NB4 (cell line): Measurements from ENCODE around the gene CTBP2.

ENCODE experiments used
- DNase-seq: peaks from one replicate; pipeline ENCODE4 v3.0.0; 2010; ENCODE audit warnings: low read depth
- H3K4me3 ChIP-seq: one replicate; pipeline ENCODE4 v1.5.1; 2011; ENCODE audit warnings: mild to moderate bottlenecking, low read depth, low read length, moderate library complexity
- CTCF ChIP-seq: IDR thresholded peaks from one replicate; pipeline ENCODE4 v1.5.1; 2012; ENCODE audit warnings: low read depth, low read length
- MAX ChIP-seq: IDR thresholded peaks from 2 replicates; pipeline ENCODE4 v1.6.1; 2011; ENCODE audit warnings: low read depth, low read length
- MYC ChIP-seq: IDR thresholded peaks from 2 replicates; pipeline ENCODE4 v1.6.1; 2011; ENCODE audit warnings: low read depth, low read length
- POLR2A ChIP-seq: IDR thresholded peaks from 2 replicates; pipeline ENCODE4 v1.6.1; 2011; ENCODE audit warnings: mild to moderate bottlenecking; ENCODE audit not compliant: insufficient read length; ENCODE audit errors: extremely low read depth

The CTBP2 gene

GRCh38 chr10:125134483-125134848 lies 25.9 kb downstream of the CTBP2 start:
- DNase-seq: no peak
- TF ChIP-seq MAX (no peak), POLR2A (no peak), MYC (no peak), CTCF (no peak)
- no peak overlapping the region for H3K4me3 ChIP-seq

- no peak for DNase-seq
- no peak for TF ChIP-seq POLR2A
- TF ChIP-seq CTCF: no peak
- TF ChIP-seq MYC: no peak
- no peak for TF ChIP-seq MAX
- H3K4me3 ChIP-seq: no peak overlapping the region
These were observed 26.5 kb downstream of the CTBP2 start for GRCh38 chr10:125133696-125134482.

- TF ChIP-seq MAX (no peak), MYC (no peak), POLR2A (no peak), CTCF (no peak)
- H3K4me3 ChIP-seq: no peak overlapping the region
- no peak for DNase-seq
These were observed 28.0 kb downstream of the CTBP2 start for GRCh38 chr10:125132344-125132743.

GRCh38 chr10:125130916-125131315 lies 29.4 kb downstream of the CTBP2 start:
- DNase-seq: no peak
- TF ChIP-seq MYC: no peak
- no peak overlapping the region for H3K4me3 ChIP-seq

- H3K4me3 ChIP-seq: no peak overlapping the region
- no peak for TF ChIP-seq POLR2A
- TF ChIP-seq MYC: no peak
- TF ChIP-seq CTCF: no peak
- TF ChIP-seq MAX: no peak
- no peak for DNase-seq
These were observed 30.1 kb downstream of the CTBP2 start for GRCh38 chr10:125130260-125130659.

- no peak for TF ChIP-seq MAX
- TF ChIP-seq CTCF: no peak
- no peak for TF ChIP-seq POLR2A
- TF ChIP-seq MYC: no peak
- H3K4me3 ChIP-seq: no peak overlapping the region
These were observed 31.3 kb downstream of the CTBP2 start for GRCh38 chr10:125129076-125129458.

More at GRCh38 chr10:125129076-125129458, 31.3 kb downstream of the CTBP2 start:
- no peak for DNase-seq
